WTC11 (cell line): ENCODE data around the gene SPHKAP.

ENCODE experiments used
- CTCF ChIP-seq: fragments of 200-600 bp; IDR thresholded peaks from 2 replicates; pipeline ENCODE4 v1.8.0; 2022; ENCODE audit warnings: antibody characterized with exemption
- EMX1 ChIP-seq: fragments of 250-450 bp; sonication (Bioruptor Pico); IDR thresholded peaks from 2 replicates; pipeline ENCODE4 v1.8.0; 2021; ENCODE audit warnings: mild to moderate bottlenecking
- ETV6 ChIP-seq: sonication (generic); formaldehyde crosslinking; IDR thresholded peaks from 2 replicates; pipeline ENCODE4 v1.8.1; 2022; ENCODE audit warnings: mild to moderate bottlenecking, missing genetic modification reagents
- FOXJ3 ChIP-seq: sonication (generic); formaldehyde crosslinking; IDR thresholded peaks from 2 replicates; pipeline ENCODE4 v1.9.0; 2021; ENCODE audit warnings: missing genetic modification reagents, mild to moderate bottlenecking, borderline replicate concordance
- FOXP4 ChIP-seq: sonication (generic); formaldehyde crosslinking; IDR thresholded peaks from 2 replicates; pipeline ENCODE4 v1.8.0; 2022; ENCODE audit warnings: mild to moderate bottlenecking, missing genetic modification reagents
- GABPB1 ChIP-seq: sonication (generic); formaldehyde crosslinking; IDR thresholded peaks from 2 replicates; pipeline ENCODE4 v1.8.1; 2023; ENCODE audit warnings: mild to moderate bottlenecking, missing genetic modification reagents
- MAX ChIP-seq: sonication (generic); formaldehyde crosslinking; IDR thresholded peaks from 2 replicates; pipeline ENCODE4 v1.8.0; 2022; ENCODE audit warnings: mild to moderate bottlenecking, missing genetic modification reagents
- MYBL2 ChIP-seq: sonication (generic); formaldehyde crosslinking; IDR thresholded peaks from 2 replicates; pipeline ENCODE4 v1.8.1; 2023; ENCODE audit warnings: mild to moderate bottlenecking, moderate library complexity, missing genetic modification reagents
- STAT6 ChIP-seq: sonication (generic); formaldehyde crosslinking; conservative IDR thresholded peaks from 2 replicates; pipeline ENCODE4 v1.8.1; 2023; ENCODE audit warnings: mild to moderate bottlenecking, low read depth, missing genetic modification reagents, moderate library complexity
- TEAD4 ChIP-seq: sonication (generic); formaldehyde crosslinking; IDR thresholded peaks from 2 replicates; pipeline ENCODE4 v1.8.0; 2022; ENCODE audit warnings: mild to moderate bottlenecking, missing genetic modification reagents
- ZNF232 ChIP-seq: sonication (generic); formaldehyde crosslinking; IDR thresholded peaks from 2 replicates; pipeline ENCODE4 v1.8.0; 2022; ENCODE audit warnings: mild to moderate bottlenecking, missing genetic modification reagents
- ZNF263 ChIP-seq: sonication (generic); formaldehyde crosslinking; IDR thresholded peaks from 2 replicates; pipeline ENCODE4 v1.8.1; 2022; ENCODE audit warnings: low read depth, mild to moderate bottlenecking, moderate library complexity, missing genetic modification reagents
- ZNF425 ChIP-seq: fragments of 250-450 bp; sonication (Bioruptor Pico); conservative IDR thresholded peaks from 2 replicates; pipeline ENCODE4 v1.9.0; 2021; ENCODE audit warnings: mild to moderate bottlenecking

GRCh38 chr2:228037915-228038314 lies 143.6 kb downstream of the SPHKAP start:
- no peak for TF ChIP-seq MYBL2 (CRISPR knock-in tag)
- no peak for TF ChIP-seq FOXJ3 (CRISPR knock-in tag)
- no peak for TF ChIP-seq CTCF
- no peak for TF ChIP-seq ETV6 (CRISPR knock-in tag)
- no peak for TF ChIP-seq MAX (CRISPR knock-in tag)
- no peak for TF ChIP-seq FOXP4 (CRISPR knock-in tag)
- no peak for TF ChIP-seq EMX1
- TF ChIP-seq ZNF425 = no peak
- no peak for TF ChIP-seq ZNF263 (CRISPR knock-in tag)
- TF ChIP-seq TEAD4 (CRISPR knock-in tag) = no peak
- TF ChIP-seq STAT6 (CRISPR knock-in tag) = no peak
- no peak for TF ChIP-seq ZNF232
- no peak for TF ChIP-seq GABPB1 (CRISPR knock-in tag)
